Erythroblast (primary cell): Measurements from ENCODE around the gene SNX25.

ENCODE experiments used
- GATA1 ChIP-seq: IDR thresholded peaks from 2 replicates; pipeline ENCODE4 v1.6.1; 2011; ENCODE audit warnings: low read depth, mild to moderate bottlenecking, control low read depth, low read length, moderate library complexity
- POLR2A ChIP-seq: IDR thresholded peaks from 2 replicates; pipeline ENCODE4 v1.6.1; 2011; ENCODE audit warnings: mild to moderate bottlenecking, low read length

DNA sequence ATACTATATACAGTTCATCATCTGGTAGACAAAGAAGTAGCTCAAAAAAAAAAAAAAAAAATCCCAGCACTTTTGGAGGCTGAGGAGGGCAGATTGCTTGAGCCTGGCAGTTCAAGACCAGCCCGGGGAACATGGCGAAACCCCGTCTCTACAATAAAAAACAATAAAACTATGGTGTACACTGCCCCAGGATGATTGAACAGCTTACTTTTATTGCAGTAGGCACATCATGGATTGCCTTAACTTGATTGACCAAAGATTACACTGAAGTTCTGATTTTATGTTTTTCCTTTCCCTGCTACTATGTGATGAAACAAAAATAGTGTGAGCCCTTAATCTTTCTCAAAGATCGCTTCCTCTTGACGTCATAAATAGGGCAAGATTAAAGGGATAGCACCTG, 60.6 kb downstream of the SNX25 start:
- TF ChIP-seq POLR2A (no peak), GATA1 (no peak)
